ENCODE data around the gene MMP20. TPM values are rescaled to one million over a fixed set of nuclear protein-coding genes. Genes with fewer than 3 reads are reported as not detected.

Gene MMP20
- polyA plus RNA-seq, 3 donors = not detected

DNA sequence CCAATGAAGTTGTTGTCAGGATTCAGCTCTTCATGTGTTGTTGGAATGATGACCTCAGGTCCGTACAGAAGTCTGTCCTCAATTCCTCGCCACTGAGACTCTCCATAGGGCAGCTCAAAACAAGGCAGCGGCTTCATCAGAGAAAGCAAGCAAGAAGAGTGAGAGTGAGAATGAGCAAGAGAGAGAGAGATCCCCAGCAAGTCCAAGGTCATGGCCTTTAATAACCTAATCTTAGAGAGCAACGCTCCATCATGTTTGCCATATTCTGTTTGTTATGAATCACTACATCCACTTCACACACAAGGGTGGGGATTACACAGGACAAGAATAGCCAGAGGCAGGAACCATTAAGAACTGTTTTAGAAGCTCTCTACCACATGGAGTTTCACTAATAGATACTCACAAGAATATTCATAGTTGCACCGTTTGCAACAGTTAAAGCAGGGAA is 71.3 kb downstream of the MMP20 start:
- DNase-seq = no peak
- H3K4me1 ChIP-seq (ENCODE audit: control insufficient read depth in 1 of 2, insufficient read depth in 2 of 2, low read length in 2 of 2) = no peaks in the 10 kb centered on the region
- H3K79me2 ChIP-seq (ENCODE audit: insufficient read depth, low read length) = no peaks in the 10 kb centered on the region
- no peak overlapping the region for H3K27ac ChIP-seq (ENCODE audit: low read depth in 1 of 2, low read length in 2 of 2)
- no peaks in the 10 kb centered on the region for H3K27me3 ChIP-seq (ENCODE audit: control insufficient read depth in 2 of 2, insufficient read depth in 2 of 2, low read length in 2 of 2)
- peaks cover 0 to 8% of the 10 kb centered on the region in 2 donors for H3K9me3 ChIP-seq (replicated peaks in 1 of 2; ENCODE audit: control insufficient read depth in 1 of 2, insufficient read depth in 1 of 2, low read length in 2 of 2)
- peaks cover 1% of the 10 kb centered on the region for H3K4me1 Mint-ChIP-seq
- TF ChIP-seq, protein P1, sequence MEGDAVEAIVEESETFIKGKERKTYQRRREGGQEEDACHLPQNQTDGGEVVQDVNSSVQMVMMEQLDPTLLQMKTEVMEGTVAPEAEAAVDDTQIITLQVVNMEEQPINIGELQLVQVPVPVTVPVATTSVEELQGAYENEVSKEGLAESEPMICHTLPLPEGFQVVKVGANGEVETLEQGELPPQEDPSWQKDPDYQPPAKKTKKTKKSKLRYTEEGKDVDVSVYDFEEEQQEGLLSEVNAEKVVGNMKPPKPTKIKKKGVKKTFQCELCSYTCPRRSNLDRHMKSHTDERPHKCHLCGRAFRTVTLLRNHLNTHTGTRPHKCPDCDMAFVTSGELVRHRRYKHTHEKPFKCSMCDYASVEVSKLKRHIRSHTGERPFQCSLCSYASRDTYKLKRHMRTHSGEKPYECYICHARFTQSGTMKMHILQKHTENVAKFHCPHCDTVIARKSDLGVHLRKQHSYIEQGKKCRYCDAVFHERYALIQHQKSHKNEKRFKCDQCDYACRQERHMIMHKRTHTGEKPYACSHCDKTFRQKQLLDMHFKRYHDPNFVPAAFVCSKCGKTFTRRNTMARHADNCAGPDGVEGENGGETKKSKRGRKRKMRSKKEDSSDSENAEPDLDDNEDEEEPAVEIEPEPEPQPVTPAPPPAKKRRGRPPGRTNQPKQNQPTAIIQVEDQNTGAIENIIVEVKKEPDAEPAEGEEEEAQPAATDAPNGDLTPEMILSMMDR (IDR thresholded peaks at IDR 0.05) = no peak
- 93% methylated on average over 3 of the region's 5 CpGs for WGBS (ENCODE audit: insufficient coverage)
- H2AFZ ChIP-seq (ENCODE audit: insufficient read depth, low read depth, low read length, poor library complexity, severe bottlenecking) = no peak overlapping the region
- no peak overlapping the region for H3K9ac ChIP-seq (ENCODE audit: insufficient read depth, low read length, poor library complexity, severe bottlenecking)
- peaks cover 0 to 9% (median 6%) of the 10 kb centered on the region in 7 donors for H3K9me3 Mint-ChIP-seq
- H3K27me3 Mint-ChIP-seq (ENCODE audit: low read depth in 3 of 3) = no peaks in the 10 kb centered on the region
- intact Hi-C loops (cut with micrococcal nuclease) = no loop called here
- H3K27ac Mint-ChIP-seq = no peak overlapping the region
- H4K20me1 ChIP-seq (ENCODE audit: insufficient read depth, low read length) = no peaks in the 10 kb centered on the region
- no peak overlapping the region for H3K4me2 ChIP-seq (replicated peaks; ENCODE audit: extremely low read depth, low read length, poor library complexity, severe bottlenecking)
- no peaks in the 10 kb centered on the region for H3K36me3 ChIP-seq (replicated peaks in 1 of 2; ENCODE audit: control insufficient read depth in 1 of 2, insufficient read depth in 2 of 2, low read length in 2 of 2)
- no peaks in the 10 kb centered on the region for H3K36me3 Mint-ChIP-seq
- no peak overlapping the region for H3K4me3 Mint-ChIP-seq
- H3K4me3 ChIP-seq (replicated peaks in 1 of 3; ENCODE audit: low read depth in 2 of 3, low read length in 3 of 3) = no peak overlapping the region

- H3K27me3 Mint-ChIP-seq (ENCODE audit: low read depth in 3 of 3) = peaks cover 0 to 2% (median 0%) of the 10 kb centered on the region in 3 donors
Measured at GRCh38 chr11:102552447-102553194, 72.5 kb downstream of the MMP20 start.

More at GRCh38 chr11:102552447-102553194, 72.5 kb downstream of the MMP20 start:
- Histone ChIP-seq H3K4me1 (ENCODE audit: control insufficient read depth in 1 of 2, insufficient read depth in 2 of 2, low read length in 2 of 2) (peaks cover 0 to 2% of the 10 kb centered on the region in 2 donors), H3K36me3 (replicated peaks in 1 of 2; ENCODE audit: control insufficient read depth in 1 of 2, insufficient read depth in 2 of 2, low read length in 2 of 2) (no peaks in the 10 kb centered on the region), H3K4me2 (replicated peaks; ENCODE audit: extremely low read depth, low read length, poor library complexity, severe bottlenecking) (no peak overlapping the region), H3K27me3 (ENCODE audit: control insufficient read depth in 2 of 2, insufficient read depth in 2 of 2, low read length in 2 of 2) (no peaks in the 10 kb centered on the region), H3K4me3 (replicated peaks in 1 of 3; ENCODE audit: low read depth in 2 of 3, low read length in 3 of 3) (no peak overlapping the region), H3K79me2 (ENCODE audit: insufficient read depth, low read length) (no peaks in the 10 kb centered on the region), H4K20me1 (ENCODE audit: insufficient read depth, low read length) (no peaks in the 10 kb centered on the region), H3K27ac (ENCODE audit: low read depth in 1 of 2, low read length in 2 of 2) (no peak overlapping the region), H3K9me3 (replicated peaks in 1 of 2; ENCODE audit: control insufficient read depth in 1 of 2, insufficient read depth in 1 of 2, low read length in 2 of 2) (no peaks in the 10 kb centered on the region), H3K9ac (ENCODE audit: insufficient read depth, low read length, poor library complexity, severe bottlenecking) (no peak overlapping the region), H2AFZ (ENCODE audit: insufficient read depth, low read depth, low read length, poor library complexity, severe bottlenecking) (no peak overlapping the region)
- Mint-ChIP-seq H3K4me1 (peaks cover 1% of the 10 kb centered on the region), H3K9me3 (no peaks in the 10 kb centered on the region), H3K36me3 (no peaks in the 10 kb centered on the region), H3K4me3 (no peak overlapping the region), H3K27ac (no peak overlapping the region)
- no peak for DNase-seq
- no CpG with 5 or more reads among the region's 8 CpGs for WGBS (ENCODE audit: insufficient coverage)
- intact Hi-C loops (cut with micrococcal nuclease) = no loop called here
- TF ChIP-seq, protein P1 (IDR thresholded peaks at IDR 0.05) = no peak

Data from CD14-positive monocyte (primary cell).